ENCODE results near the gene SP100. TPM values are rescaled to one million over a fixed set of nuclear protein-coding genes. Genes with fewer than 3 reads are reported as not detected.
"Not testable (repeated sequence)": the region's sequence is repeated elsewhere in the genome, so short reads cannot be mapped to it uniquely, and the experiment has no call there.

SP100 gene
- total and polyA plus RNA-seq, 11 donors: 32.6 to 133 (median 67.5) TPM

DNA sequence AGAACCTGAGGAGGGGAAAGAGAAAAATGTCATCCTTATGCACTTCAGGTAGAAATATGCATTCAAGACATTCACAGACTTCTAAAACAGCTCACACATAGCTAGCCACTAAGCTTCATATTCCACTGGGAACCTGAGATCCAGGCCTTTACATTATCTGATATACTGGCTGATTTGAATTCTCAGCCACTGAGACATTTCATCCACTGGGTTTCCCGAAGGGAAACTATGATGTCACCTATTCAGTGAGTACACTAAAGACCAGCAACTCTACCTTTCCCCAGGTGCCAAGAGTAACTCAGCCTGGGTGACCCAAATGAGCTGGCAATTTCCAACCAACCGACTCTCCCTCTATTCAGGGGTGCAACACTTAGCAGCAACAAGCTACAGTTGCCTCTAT lies 21.7 kb upstream of the SP100 start:
- DNase-seq (no peak), ATAC-seq (no peak)
- Histone ChIP-seq H3K4me3 (no peak overlapping the region), H3K27ac (no peak overlapping the region), H3K27me3 (no peaks in the 10 kb centered on the region), H3K36me3 (peaks cover 0 to 99% (median 64%) of the 10 kb centered on the region in 9 donors), H3K4me1 (peaks cover 0 to 4% (median 0%) of the 10 kb centered on the region in 12 donors), H3K9me3 (peaks cover 0 to 15% (median 5%) of the 10 kb centered on the region in 12 donors)
- WGBS, 4 donors: 73 to 86% (median 84%) methylated on average over 1 to 2 of the region's 2 CpGs
- TF ChIP-seq, protein P1, sequence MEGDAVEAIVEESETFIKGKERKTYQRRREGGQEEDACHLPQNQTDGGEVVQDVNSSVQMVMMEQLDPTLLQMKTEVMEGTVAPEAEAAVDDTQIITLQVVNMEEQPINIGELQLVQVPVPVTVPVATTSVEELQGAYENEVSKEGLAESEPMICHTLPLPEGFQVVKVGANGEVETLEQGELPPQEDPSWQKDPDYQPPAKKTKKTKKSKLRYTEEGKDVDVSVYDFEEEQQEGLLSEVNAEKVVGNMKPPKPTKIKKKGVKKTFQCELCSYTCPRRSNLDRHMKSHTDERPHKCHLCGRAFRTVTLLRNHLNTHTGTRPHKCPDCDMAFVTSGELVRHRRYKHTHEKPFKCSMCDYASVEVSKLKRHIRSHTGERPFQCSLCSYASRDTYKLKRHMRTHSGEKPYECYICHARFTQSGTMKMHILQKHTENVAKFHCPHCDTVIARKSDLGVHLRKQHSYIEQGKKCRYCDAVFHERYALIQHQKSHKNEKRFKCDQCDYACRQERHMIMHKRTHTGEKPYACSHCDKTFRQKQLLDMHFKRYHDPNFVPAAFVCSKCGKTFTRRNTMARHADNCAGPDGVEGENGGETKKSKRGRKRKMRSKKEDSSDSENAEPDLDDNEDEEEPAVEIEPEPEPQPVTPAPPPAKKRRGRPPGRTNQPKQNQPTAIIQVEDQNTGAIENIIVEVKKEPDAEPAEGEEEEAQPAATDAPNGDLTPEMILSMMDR (IDR thresholded peaks at IDR 0.05): no peak
- no peak for TF ChIP-seq POLR2A (IDR thresholded peaks at IDR 0.05)
- intact Hi-C loops (cut with DNase I): no loop called here

GRCh38 chr2:230398698-230399097 lies 17.3 kb upstream of the SP100 start:
- 54 to 68% (median 61%) methylated on average over 6 of the region's 6 CpGs for WGBS, 4 donors
- intact Hi-C loops (cut with DNase I); H3K4me1 ChIP-seq; H3K27me3 ChIP-seq; H3K4me3 ChIP-seq: not testable (repeated sequence)
- peaks cover 0 to 89% (median 50%) of the 10 kb centered on the region in 9 donors for H3K36me3 ChIP-seq
- peak overlapping the region in 8 of 12 donors; percentile 15 to 81 (median 65) for H3K27ac ChIP-seq
- H3K9me3 ChIP-seq: peaks cover 0 to 15% (median 5%) of the 10 kb centered on the region in 12 donors
- TF ChIP-seq, protein P1 (IDR thresholded peaks at IDR 0.05): peak in 1 of 12 donors; percentile 7
- DNase-seq (peak in 3 of 5 donors; percentile 33 to 74 (median 54)), ATAC-seq (peak; percentile 91 to 98 (median 96))

DNA sequence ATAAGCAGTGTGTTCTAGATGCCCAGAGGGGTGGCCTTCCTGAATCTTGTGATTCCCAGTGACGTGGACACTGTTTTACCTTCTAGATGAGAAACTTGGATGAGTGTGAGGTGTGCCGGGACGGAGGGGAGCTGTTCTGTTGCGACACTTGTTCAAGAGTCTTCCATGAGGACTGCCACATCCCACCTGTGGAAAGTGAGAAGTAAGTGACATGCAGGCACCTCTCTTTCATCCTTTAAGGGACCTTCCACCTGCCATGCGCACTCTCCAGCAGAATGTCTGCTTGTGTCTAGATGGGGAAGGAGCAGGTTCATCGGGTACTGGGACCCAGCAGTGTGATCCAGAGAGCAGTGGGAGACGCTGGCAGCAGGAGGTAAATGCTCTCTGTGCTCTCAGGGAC lies 16.0 kb upstream of the SP100 start:
- no peaks in the 10 kb centered on the region for H3K27me3 ChIP-seq
- H3K36me3 ChIP-seq: peaks cover 0 to 80% (median 44%) of the 10 kb centered on the region in 9 donors
- intact Hi-C loops (cut with DNase I): loop anchor here in 1 of 10 donors (10.0 kb wide), 1 partner anchor 175 kb away; the partner anchor contains the start of gene SP140
- H3K27ac ChIP-seq: no peak overlapping the region
- peaks cover 0 to 4% (median 0%) of the 10 kb centered on the region in 12 donors for H3K4me1 ChIP-seq
- DNase-seq (peak in 1 of 5 donors; percentile 16), ATAC-seq (no peak)
- WGBS, 4 donors: 91 to 94% (median 92%) methylated on average over 7 of the region's 7 CpGs
- TF ChIP-seq POLR2A (IDR thresholded peaks at IDR 0.05): no peak
- TF ChIP-seq, protein P1 (IDR thresholded peaks at IDR 0.05): no peak
- H3K9me3 ChIP-seq: peaks cover 0 to 13% (median 5%) of the 10 kb centered on the region in 12 donors
- no peak overlapping the region for H3K4me3 ChIP-seq

DNA sequence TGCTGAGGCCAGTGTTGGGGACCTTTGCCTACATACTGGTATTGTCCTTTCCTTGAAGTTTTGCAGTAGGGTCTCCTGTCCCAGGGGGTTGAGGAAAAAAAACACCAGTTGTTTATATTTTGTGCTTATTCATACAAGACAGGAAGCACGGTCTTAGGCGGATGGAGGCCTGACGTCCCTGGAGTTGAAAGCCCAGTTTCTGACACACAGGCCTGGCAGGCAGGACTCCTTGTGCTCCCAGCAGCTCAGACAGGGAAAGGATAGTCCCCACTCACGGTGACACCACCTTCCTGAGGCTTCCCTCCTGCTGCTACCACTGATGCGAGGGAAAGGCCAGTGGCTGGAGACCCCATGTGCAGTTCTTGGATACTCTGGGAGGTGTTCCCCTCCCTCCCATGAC lies 15.5 kb upstream of the SP100 start:
- ATAC-seq (no peak), DNase-seq (no peak)
- Histone ChIP-seq H3K27me3 (no peaks in the 10 kb centered on the region), H3K4me3 (no peak overlapping the region), H3K27ac (no peak overlapping the region), H3K9me3 (peaks cover 0 to 10% (median 4%) of the 10 kb centered on the region in 12 donors), H3K4me1 (peaks cover 0 to 4% (median 0%) of the 10 kb centered on the region in 12 donors), H3K36me3 (peaks cover 0 to 75% (median 42%) of the 10 kb centered on the region in 9 donors)
- 71 to 76% (median 73%) methylated on average over 5 of the region's 5 CpGs for WGBS, 4 donors
- TF ChIP-seq POLR2A (IDR thresholded peaks at IDR 0.05): no peak
- TF ChIP-seq, protein P1 (IDR thresholded peaks at IDR 0.05): no peak
- intact Hi-C loops (cut with DNase I): loop anchor here in 1 of 10 donors (10.0 kb wide), 1 partner anchor 176 kb away; the partner anchor contains the start of gene SP140

- H3K36me3 ChIP-seq: peaks cover 0 to 70% (median 38%) of the 10 kb centered on the region in 9 donors
- ATAC-seq, H3K27ac ChIP-seq, H3K4me3 ChIP-seq, H3K9me3 ChIP-seq, H3K27me3 ChIP-seq, DNase-seq, H3K4me1 ChIP-seq: not testable (repeated sequence)
- WGBS, 4 donors: 85 to 96% (median 95%) methylated on average over 2 of the region's 6 CpGs
- intact Hi-C loops (cut with DNase I): loop anchor here in 1 of 10 donors (10.0 kb wide), 1 partner anchor 176 kb away; the partner anchor contains the start of gene SP140
These were observed 15.0 kb upstream of the SP100 start for GRCh38 chr2:230401026-230401425.
